CD4-positive, alpha-beta T cell treated with Interleukin-6 for 4 hours (primary cell): ENCODE measurements around the gene URI1.
A peak's percentile ranks its signal among the peaks of the same experiment; 100 is the strongest.
"Not testable (repeated sequence)": the region's sequence is repeated elsewhere in the genome, so short reads cannot be mapped to it uniquely, and the experiment has no call there.

Source experiments
- DNase-seq: peaks from one replicate; pipeline ENCODE4 v3.0.0-alpha.2; 2020; ENCODE audit warnings: mixed read lengths

The URI1 gene, protein sequence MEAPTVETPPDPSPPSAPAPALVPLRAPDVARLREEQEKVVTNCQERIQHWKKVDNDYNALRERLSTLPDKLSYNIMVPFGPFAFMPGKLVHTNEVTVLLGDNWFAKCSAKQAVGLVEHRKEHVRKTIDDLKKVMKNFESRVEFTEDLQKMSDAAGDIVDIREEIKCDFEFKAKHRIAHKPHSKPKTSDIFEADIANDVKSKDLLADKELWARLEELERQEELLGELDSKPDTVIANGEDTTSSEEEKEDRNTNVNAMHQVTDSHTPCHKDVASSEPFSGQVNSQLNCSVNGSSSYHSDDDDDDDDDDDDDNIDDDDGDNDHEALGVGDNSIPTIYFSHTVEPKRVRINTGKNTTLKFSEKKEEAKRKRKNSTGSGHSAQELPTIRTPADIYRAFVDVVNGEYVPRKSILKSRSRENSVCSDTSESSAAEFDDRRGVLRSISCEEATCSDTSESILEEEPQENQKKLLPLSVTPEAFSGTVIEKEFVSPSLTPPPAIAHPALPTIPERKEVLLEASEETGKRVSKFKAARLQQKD

DNA sequence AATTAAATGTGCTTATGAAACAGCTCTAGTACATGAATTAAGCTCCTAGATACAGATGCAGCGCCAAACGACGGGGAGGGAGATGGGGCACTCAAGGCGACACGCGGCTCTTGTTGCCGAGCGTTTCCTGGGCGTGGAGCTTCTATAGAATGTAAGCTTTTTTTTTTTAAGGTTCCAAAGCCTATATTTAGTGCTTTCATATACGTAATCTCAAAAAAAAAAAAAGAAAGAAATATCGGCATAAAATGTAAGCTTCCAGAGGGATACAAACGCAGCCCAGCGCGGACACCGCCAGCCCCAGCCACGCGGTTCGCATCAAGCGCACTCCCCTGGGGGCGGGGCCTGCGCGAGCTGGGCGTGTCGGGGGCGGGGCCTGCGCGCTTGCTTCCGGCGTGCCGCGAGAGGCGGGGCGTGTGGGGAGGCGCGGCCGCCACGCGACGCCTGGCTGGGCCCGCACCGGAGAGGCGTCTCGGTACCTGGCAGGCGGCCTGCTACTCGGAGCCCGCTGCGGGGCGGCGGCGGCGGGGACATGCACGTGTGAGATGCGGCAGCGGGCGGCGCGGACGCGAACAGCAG lies at the start of gene URI1:
TSS of gene URI1 (plus strand) at position 412 of the 576 bp plus-strand sequence. CDS start 309 bp downstream, outside the sequence.
- DNase-seq: peak; percentile 93

DNA sequence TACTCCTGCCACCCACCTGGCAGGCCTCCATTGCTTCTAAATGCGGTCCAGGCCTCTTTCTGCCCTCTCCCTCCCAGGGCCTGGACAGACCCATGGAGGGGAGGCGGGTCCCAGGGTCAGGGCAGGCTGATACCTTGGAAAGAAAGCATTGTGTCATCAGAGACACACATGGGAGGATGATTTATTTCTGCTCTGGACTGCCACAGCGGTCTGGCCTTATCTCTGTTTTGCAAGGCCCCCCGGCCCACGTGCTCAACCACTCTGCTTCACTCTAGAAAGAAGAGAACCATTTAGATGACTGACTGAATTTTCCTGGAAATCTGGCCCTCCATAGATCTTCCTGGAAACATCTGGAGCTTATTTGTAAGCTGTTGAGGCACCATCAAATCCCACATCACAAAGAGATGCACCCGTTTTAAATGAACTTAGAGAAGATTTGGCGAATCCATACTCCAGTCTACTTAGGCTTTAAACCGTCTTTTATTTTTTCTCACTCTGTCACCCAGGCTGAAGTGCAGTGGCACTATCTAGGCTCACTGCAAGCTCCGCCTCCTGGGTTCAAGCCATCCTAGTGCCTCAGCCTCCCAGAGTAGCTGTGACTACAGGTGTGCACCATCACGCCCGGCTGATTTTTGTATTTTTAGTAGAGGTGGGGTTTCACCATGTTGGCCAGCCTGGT lies 48.3 kb upstream of the URI1 start:
- DNase-seq: no peak

DNA sequence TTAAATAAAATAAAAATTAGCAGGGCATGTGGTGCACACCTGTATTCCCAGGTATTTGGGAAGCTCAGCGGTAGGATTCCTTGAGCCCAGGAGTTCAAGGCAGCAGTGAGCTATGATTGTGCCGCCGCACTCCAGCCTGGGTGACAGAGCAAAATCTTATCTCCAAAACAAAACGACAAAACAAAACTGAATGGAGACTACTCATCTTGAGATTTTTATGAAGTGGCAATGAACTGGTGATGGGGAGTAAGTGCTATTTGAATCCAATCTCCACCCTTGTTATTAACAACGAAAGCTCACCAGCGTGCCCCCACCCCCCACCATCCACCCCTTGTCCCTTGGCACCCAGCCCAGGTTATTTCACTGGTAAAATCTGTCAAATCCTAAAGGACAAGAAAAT lies 45.2 kb upstream of the URI1 start:
- DNase-seq: no peak

DNA sequence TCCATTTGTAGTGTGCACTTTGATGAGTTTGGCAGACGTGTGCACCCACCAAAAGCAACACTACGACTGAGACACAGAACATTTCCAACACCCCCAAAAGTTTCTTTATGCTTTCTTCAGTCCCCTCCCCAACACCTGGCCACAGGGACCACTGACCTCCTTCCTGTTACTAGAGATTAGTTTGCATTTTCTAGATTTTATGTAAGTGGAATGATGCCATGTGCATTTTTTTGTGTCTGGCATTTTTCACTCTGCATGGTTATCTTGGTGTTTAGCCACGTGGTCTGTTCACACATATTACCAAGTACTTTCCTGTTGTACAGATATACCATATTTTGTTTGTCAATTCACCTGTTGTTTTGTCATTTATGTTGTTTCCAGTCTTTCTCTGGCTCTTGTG lies 44.6 kb upstream of the URI1 start:
- no peak for DNase-seq

DNA sequence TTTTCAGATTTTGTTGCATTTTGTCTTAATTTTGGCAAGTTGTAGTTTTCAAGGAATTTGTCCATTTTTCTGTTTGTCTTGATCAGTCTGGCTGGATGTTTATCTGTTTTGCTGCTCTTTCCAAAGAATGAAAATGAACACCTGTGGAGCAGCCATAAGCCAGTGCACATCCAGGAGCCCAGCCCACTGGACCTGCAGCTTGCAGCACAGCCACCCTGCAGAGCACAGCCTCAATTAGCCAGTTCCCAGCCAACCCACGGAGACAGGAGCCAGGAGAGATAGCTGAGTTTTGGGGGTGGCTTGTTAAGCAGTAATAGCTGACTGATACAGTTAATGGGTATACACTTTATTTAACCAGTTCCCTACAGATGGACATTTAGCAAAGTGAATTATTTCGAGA lies 38.0 kb upstream of the URI1 start:
- DNase-seq: no peak

DNA sequence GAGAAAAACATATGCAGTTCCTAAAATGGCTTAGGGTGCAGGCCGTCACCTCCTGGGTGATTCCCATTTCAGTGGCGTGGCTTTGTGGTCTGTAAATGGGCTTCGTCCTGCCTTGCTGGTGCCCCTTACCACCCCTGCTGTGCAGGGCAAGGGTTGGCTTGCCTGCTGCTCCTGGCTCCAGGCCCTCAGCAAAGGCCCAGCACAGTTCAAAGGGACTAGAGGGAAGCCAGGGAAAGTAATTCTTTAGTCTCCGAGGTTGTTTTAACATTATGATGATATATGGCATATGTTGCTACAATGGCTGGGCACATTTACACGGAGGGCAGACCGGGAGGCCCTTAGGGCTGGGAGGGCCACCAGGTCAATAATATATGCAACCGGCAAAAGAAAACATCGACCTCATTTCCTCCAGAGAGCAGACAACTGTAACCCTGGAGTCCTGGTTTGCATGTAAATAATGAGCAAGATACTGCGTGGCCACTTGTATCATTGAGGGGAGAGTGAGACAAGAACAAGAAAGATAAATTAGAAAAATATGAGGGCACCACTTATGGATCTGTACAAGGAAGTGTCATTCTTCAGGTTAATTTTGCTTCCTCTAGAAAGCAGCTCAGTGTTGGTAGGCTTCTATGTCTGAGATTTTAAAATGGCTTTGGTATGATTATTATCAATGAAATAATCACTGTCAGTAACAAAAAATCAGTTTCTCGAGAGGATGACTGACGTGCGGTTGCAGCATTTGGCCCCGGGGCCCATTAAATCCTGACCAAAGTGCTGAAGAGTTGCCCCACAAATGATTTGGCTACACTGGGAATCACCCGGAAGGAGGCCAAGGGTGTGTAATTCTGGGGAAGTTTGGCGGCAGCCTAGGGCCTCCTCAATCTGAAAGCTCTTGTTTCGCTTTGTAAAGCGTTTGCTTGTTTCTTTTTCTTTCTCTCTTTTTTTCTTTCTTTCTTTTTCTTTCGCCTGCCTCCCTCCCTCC lies 32.8 kb upstream of the URI1 start:
- DNase-seq: no peak

DNA sequence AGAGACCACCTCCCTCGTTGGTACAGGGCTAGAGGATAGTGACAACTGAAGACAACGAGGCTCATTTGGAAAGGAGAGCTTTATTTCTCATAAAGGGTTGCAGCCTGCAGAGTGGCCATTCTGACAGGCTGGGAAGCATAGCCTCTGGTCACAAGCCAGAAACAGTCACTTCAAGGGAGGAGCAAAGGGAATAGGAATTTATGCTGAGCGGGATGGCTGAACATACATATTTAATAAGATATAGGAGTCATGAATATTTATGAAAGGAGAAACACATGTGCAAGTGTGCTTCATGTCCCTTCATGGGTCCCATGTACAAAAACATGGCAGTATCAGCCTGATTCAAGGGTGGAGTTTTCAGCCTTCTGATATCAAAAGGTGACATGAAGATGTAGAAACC lies 27.1 kb upstream of the URI1 start:
- DNase-seq: no peak

DNA sequence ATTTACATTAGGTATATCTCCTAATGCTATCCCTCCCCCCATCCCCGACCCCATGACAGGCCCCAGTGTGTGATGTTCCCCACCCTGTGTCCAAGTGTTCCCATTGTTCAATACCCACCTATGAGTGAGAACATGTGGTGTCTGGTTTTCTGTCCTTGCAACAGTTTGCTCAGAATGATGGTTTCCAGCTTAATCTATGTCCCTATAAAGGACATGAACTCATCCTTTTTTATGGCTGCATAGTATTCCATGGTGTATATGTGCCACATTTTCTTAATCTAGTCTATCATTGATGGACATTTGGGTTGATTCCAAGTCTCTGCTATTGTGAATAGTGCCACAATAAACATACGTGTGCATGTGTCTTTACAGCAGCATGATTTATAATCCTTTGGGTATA lies 26.2 kb upstream of the URI1 start:
- DNase-seq: not testable (repeated sequence)

DNA sequence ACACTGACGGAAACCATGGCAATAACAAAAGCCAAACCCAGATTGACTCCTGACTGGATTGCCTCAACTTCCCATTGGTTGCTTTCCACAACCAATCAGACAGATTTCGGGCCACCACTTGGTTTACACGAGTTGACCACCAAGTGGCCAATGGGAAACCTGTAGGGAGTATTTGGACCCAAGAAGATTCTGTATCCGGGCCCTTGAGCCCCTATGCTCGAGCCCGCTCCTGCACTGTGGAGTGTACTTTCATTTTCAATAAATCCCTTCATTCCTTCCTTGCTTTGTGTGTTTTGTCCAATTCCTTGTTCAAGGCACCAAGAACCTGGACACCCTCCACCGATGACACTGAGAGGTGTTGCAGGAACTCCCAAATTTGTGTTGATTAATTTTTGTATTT lies 24.1 kb upstream of the URI1 start:
- no peak for DNase-seq

DNA sequence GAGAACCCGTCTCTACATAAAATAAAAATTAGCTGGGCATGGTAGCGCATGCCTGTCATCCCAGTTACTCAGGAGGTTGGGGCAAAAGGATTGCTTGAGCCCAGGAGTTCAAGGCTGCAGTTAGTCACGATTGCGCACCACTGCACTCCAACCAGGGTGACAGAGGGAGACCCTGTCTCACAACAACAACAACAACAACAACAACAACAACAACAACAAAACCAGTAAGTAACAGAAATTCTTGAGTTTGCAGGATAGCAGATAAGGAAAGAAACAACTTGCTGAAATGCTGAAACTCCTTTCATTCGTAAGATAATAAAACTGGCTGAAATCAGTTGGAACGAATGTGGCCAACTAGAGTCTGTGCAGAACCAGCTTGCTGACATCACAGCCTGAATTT lies 23.1 kb upstream of the URI1 start:
- DNase-seq: no peak

DNA sequence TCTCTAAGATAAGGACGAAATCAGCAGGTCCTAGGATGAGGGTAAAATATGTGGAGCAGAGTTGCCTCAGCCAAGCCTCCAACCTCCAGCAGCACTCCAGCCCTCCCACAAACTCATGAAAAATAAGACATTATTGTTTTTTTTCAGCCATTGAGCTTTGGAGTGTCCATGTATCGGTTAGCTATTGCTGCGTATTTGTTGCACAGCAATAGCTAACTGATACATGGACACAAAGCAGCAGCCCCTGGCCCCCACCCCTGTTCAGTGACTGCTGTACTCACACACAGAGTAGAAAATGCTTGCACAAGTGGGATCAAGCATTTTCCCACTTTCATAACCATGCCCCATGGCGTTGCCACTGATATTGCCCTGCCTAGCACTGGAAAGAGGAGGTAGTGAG lies 19.1 kb upstream of the URI1 start:
- DNase-seq: no peak

DNA sequence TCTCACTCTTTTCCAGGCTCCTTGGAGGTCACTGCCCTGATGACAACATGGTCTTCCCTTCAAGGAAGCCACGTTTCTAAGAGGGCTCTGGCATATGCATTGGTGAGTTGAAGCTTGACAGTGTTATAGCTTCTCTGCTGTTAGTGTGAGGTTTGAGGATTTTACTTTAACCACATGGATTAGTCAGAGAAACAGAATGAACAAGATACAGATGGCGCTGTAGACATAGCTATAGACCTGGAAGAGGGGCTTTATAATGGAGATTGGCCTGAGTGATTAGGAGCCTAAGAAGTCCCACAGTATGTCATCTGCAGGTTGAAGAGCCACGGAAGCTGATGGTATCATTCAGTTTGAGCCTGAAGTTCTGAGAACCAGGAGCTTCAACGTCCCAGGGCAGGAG lies 18.4 kb upstream of the URI1 start:
- no peak for DNase-seq

DNA sequence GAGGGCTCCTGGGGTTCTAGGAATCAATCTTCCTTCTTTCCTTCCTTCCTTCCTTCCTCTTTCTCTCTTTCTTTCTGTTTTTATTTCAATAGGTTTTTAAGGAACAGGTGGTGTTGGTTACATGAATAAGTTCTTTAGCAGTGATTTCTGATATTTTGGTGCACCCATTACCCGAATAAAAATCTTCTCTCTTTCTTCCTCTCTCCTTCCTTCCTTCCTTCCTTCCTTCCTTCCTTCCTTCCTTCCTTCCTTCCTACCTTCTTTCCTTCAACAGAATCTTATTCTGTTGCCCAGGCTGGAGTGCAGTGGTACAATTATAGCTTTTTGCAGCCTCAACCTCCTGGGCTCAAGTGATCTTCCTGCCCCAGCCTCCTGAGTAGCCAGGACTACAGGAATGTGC lies 16.0 kb upstream of the URI1 start:
- DNase-seq: no peak

DNA sequence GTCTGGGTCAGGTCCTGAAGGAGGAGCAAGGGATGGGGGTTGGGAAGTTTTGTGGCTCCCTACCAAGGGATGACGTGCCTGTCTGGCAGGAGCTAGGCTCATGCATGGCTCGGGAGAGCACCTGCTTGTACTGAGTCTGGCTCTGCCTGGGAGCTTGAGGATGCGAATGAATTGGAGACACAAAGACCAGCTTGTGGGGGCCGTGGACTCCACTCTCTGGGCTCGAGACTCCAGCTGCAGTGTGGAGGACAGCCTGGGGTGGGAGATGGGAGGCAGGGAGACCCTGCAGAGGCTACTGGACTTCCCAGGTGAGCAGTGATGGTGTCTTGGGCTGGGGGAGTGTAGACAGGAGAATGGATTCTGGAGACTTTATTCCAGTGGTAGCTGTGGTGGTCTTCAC lies 15.2 kb upstream of the URI1 start:
- no peak for DNase-seq

DNA sequence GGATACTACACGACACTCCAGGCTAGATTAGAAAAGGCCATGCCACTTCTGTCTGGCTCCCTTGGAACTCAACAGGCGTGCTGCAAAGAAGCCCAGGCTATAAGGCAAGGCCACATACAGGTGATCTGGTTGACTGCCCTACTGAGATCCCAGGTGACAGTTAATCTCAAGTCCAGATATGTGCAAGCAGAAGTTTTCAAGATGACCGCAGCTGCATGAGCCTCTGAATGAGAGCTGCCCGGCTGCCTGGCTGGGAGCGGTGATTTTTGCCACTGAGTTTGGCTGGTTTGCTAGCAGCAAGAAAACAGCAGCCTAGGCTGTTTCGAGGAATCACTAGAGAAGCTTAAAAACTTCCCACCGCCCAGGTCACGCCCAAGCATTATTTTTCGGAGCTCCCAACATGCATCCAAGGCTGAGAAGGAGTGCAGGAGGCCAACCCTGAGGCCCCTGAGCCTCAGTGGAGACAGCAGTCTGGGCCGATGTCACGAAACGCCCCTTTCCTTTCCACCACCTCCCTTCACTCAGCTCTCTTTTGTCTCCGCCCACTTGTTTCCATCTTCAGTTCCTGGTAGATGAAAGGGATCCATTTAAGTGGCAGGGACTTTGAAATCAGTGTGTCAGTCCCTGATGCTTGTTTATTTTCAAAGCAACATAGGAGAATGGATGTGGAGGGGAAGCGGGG lies 14.0 kb upstream of the URI1 start:
- DNase-seq: no peak

DNA sequence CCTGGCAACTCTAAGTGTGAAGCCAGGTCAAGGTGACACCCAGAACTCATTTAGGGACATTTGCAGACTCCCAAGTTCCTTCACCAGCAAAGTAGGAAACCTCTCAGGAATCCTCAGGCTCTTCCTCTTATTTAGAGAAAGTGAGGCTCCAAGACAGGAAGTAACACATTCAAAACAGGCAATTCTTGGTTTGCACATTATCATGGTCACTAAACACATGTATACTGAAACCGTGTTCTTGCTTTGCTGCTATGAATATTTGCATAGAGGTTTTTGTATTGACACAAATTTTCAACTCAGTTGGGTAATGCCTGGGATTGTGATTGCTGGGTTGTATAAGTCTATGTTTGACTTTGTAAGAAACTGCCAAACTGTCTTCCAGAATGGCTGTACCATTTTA lies 13.2 kb upstream of the URI1 start:
- no peak for DNase-seq

DNA sequence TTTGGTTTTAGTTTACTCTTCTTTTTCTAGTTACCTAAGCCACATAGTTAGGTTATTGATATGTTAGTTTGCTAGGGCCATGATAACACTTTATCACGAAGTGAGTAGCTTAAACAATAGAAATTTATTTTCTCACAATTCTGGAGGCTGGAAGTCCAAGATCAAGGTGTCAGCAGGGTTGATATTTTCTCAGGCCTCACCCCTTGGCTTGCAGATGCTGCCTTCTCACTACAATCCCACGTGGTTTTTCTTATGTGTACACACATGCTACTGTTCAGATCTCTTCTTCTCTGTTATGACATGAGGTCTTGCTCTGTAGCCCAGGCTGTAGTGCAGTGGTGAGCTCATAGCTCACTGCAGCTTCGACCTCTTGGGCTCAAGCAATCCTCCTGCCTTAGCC lies 7.8 kb upstream of the URI1 start:
- DNase-seq: no peak

DNA sequence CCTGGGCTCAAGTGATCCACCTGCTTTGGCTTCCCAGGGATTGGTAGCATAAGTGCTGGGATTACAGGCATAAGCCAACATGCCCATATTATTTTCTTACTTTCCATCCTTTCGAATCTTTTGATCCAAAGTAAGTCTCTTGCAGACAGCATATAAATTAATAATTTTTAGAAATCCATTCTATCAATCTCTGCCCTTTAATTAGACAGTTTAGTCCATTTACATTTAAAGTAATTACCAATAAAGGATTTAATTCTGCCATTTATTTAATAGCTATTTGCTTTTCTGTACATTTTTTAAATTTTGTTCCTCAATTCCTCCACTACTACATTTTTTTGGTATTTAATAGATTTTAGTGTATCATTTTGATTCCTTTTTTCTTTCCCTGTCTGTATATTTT lies 7.3 kb upstream of the URI1 start:
- DNase-seq: no peak

DNA sequence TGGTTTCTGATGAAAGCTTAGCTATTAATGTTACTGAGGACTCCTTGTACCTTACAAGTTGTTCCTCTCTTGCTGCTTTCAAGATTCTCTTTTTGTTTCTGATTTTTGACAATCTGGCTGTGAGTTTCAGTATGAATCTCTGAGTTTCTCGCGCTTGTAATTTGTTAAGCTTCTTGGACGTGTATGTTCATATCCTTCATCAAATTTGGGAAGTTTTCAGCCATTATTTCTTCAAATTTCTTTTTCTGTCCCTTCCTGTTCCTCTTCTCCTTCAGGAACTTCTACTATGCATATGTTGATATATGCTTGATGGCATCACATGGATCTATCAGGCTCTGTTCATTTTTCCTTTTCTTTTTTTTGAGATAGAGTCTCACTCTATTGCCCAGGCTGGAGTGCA lies 5.6 kb upstream of the URI1 start:
- DNase-seq: no peak

DNA sequence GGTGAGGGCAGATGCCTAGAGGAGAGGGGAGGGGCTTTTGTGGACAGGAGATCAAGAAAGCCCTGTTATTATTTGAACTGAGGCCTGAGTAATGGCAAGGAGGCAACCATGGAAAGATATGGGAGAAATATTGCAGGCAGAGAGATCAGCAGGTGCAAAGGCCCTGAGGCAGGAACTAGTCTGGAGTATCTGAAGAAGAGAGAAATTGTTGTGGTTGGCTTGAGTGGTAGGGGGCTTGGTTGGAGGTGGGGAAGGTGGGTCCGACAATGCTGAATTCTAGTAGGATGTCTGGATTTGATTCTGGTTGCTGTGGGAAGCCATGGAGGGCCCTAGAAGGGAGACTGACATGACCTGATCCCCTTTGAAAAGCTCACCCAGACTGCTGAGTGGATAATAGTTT lies 2.4 kb upstream of the URI1 start:
- DNase-seq: no peak

DNA sequence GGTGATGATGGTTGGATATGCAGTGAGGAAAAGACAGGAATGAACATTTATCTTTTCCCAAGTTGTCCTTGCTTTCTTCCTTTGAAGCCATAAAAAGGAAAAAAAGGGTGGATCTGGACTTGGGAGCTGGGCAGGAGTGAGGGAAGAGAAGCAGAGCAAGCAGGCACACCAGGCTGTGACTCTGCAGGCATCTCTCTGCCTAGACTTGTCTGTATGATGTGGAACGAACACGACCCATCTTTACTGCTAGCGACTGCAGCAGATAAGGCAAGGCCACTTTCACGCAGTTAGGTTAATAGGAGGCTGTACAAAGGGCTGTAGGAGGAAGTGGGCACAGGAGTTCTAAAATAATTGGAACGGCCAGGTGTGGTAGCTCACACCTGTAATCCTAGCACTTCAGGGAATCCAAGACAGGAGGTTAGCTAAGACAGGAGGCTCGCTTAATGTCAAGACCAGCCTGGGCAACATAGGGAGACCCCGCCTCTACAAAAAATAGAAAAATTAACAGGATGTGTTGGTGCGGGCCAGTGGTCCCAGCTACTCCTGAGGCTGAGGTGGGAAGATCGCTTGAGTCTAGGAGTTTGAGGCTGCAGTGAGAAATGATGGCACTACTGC lies 961 bp upstream of the URI1 start:
- DNase-seq: no peak
